GM18867 (cell line): ENCODE data around the gene CADM2.
"Not testable (repeated sequence)": the region's sequence is repeated elsewhere in the genome, so short reads cannot be mapped to it uniquely, and the experiment has no call there.

ENCODE experiments used
- ATAC-seq: cut with Tn5 transposase; IDR thresholded peaks from one replicate; pipeline ENCODE4 v1.9.1; 2021; ENCODE audit warnings: mild to moderate bottlenecking, moderate library complexity; ENCODE audit not compliant: unreplicated experiment

The CADM2 gene

GRCh38 chr3:85881833-85882393 is 923.1 kb downstream of the CADM2 start:
- ATAC-seq: no peak

GRCh38 chr3:85890043-85890555 is 931.3 kb downstream of the CADM2 start:
- ATAC-seq: no peak

DNA sequence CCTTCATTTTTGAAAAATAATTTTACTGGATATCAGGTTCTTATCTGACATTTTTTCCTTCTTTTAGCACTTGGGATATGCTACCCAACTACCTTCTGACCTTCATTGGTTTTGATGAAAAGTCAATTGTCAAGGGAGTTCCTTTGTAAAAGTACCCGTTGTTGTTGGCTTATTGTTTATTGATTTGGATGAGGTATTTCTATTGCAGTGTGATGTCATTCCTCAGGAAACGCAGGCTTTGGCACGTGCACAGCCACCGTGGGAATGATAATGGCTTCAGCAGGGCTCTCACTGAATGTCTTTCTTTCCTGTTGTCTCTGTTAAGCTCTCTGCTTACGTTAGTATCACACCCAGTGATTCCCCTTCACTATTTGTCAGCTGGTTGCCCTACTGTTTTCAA is 944.6 kb downstream of the CADM2 start:
- no peak for ATAC-seq

GRCh38 chr3:85912980-85913379 is 954.2 kb downstream of the CADM2 start:
- ATAC-seq: no peak

- no peak for ATAC-seq
Observed at GRCh38 chr3:85922374-85922773, 963.6 kb downstream of the CADM2 start.

DNA sequence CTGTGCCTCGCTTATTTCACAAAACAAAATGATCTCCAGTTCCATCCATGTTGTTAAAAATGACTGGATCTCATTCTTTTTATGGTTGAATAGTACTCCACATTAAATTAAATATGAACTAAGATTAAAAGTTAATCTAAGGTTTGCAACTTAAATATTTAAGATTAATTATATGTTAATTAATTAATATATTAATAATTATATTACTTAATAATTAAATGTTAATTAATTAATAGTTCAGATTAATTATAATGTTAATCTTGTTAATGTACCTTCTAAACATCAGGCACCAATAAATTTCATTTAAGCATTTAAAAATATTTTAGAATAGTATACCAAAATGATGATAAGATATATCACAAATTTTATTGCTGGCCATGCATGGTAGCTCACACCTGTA is 971.9 kb downstream of the CADM2 start:
- ATAC-seq: no peak

- ATAC-seq: no peak
Observed at GRCh38 chr3:85933326-85933725, 974.5 kb downstream of the CADM2 start.

DNA sequence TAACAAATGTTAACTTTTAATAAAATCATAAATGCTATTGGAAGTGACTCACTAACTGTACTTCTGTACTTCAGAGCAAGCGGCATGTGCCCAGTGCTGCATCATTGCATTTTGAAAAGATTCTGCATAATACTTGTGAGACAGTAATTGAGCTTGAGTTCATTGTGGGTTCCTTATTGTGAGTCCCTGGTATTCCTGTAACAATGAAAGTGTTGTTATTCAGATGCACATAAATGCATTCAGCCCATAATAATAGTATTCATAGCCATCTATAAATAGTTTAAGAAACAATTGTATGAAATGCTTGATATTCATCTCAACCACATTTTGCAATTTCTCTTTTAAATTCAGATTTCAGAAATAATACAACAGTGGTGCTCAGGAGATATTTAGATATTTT is 976.4 kb downstream of the CADM2 start:
- no peak for ATAC-seq

DNA sequence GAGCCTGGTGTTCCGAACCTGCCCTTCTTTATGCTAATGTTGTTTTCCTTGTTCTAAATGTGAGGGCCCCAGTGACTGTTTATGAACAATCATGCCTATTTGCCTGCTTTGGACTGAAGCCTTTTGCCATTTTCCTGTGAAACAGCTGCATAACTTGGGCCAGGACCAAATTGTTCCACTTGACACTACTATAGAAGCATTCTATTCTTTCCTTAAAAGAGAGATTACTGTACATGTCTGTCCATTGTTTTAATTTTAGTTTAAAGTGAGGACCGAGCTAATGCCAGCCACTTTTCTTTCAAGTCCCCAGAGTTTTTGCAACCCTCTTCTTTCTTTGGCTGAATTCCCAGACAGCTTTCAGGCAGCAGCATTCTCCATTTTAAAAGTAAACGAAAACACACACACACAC is 980.3 kb downstream of the CADM2 start:
- ATAC-seq: no peak

DNA sequence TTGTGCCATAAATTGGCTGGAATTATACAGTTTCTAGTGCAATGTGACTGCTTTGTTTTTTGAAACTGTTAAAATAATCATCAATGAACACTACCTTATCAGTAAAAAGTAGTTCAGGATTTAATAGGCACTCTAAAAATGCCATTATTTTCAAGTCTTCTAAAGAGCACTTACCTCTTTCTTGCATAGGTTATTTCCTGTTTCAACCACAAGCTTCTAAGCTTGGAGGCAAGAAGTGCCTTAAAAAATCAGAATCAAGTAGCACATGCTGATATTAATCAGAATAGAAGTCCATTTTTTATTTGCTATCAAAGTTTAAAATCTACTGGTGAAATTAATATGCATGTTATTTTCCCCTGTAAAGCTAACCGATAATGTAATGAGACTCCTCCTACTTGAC is 991.6 kb downstream of the CADM2 start:
- no peak for ATAC-seq

GRCh38 chr3:85960793-85961192 is 1002.0 kb downstream of the CADM2 start:
- no peak for ATAC-seq

DNA sequence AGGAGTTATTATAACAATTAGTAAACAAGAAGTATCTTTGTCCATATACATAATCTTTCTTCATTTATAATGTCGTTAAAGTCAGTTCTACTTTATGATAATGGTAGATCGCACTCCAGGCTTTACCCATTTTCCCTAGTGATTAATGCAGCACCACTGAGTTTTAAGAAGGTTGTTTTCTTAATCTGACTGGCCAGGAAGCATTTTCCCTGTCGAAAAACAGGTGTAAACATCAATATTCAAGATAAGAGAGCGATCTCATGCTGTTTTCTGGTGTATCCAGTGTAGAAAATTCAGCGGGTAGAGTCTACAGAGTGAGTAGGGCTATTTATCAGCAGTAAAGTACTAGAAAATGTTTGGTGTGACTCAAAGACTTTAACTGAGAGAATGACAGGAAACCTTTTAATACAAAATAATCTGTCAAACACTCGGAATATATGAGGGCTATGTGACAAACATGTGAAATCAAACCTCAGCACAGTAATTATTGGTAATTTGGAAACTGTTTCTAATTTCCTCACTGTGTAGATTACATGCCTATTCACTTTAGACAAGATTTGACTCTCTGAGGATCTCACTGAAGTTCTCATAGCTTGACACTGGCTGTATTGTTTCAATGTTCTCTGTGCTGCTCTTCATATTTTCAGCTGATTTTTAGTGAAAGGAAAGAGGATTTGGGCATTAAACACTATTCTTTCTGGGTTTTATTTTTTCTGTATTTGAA is 1019.0 kb downstream of the CADM2 start:
- ATAC-seq: no peak

GRCh38 chr3:85979034-85979433 is 1020.2 kb downstream of the CADM2 start:
- ATAC-seq: no peak

DNA sequence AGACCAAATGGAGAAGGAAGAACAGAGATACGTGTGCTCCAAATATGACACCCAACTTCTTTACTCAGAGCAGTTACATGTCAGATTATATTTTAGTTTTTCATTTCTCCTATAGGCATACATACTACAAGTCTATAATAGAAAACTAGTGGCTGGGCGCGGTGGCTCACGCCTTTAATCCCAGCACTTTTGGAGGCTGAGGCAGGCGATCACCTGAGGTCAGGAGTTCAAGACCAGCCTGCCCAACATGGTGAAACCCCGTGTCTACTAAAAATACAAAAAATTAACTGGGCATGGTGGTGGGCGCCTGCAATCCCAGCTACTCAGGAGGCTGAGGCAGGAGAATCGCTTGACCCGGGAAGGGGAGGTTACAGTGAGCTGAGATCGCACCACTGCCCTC is 1030.8 kb downstream of the CADM2 start:
- not testable (repeated sequence) for ATAC-seq

GRCh38 chr3:86029590-86029989 is 1070.8 kb downstream of the CADM2 start:
- no peak for ATAC-seq

DNA sequence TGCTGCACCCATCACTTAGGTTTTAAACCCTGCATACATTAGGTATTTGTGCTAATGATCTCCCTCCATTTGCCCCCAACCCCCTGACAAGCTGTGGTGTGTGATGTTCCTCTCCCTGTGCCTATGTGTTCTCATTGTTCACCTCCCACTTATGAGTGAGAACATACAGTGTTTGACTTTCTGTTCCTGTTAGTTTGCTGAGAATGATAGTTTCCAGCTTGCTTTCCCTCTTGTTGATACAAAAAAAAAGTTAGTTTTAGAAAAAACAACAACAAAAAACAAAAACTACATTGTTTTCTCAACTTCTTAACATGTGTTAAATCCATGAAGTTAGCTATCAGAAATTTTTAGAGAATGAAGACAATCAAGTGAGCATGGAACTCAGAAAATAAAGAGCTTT is 1079.1 kb downstream of the CADM2 start:
- no peak for ATAC-seq

- ATAC-seq: no peak
Observed at GRCh38 chr3:86046436-86047136, 1087.8 kb downstream of the CADM2 start.

DNA sequence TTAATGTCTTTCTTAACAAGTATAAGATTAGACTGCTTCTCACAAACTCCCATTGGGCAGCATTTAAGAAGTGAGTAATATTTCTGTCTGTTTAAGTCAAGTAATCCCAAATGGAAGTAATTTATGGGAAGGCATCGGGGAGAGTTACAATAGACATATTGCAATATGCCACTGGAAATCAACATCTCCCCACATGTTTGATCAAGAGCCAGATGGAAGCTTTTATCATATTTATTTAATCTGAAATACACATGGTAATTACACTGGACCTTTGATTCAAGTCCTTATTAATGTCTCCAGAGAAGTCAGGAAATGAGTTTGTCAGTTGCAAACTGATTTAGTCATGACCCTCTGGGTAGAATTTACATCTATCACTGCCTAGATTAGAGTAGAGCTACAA is 1088.4 kb downstream of the CADM2 start:
- no peak for ATAC-seq

DNA sequence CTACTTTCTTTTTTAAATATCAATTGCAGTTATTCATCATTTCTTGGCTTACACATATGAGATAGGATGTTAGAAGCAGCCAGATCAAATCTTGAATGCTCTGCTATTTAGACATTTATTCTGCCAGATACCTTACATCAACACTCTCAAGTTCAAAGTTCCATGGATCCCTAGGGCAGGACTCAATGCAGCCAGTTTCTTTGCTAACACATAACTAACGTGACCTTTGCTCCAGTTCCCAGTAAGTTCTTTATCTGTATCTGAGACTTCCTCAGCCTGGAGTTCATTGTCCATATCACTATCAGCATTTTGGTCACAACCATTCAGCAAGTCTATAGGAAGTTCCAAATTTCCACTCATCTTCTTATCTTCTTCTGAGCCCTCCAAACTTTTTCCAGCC is 1092.3 kb downstream of the CADM2 start:
- no peak for ATAC-seq

- ATAC-seq: no peak
Observed at GRCh38 chr3:86056032-86056431, 1097.2 kb downstream of the CADM2 start.

- no peak for ATAC-seq
Observed at GRCh38 chr3:86056962-86057361, 1098.2 kb downstream of the CADM2 start.

- ATAC-seq: no peak
Observed at GRCh38 chr3:86073799-86074198, 1115.0 kb downstream of the CADM2 start.
